Ascending aorta (tissue), 2 donors: Measurements from ENCODE around the gene DHRS3. TPM values are rescaled to one million over a fixed set of nuclear protein-coding genes. Genes with fewer than 3 reads are reported as not detected.

Source experiments
- DNase-seq, 2 donors: peaks; one replicate each; pipeline ENCODE4 v3.0.0-alpha.2; 2019; ENCODE audit warnings: low spot score in 2 of 2
- H3K27ac ChIP-seq, 2 donors: fragments of 200-600 bp; sonication (generic); one replicate each; pipeline ENCODE4 v1.5.1; 2016 to 2017; ENCODE audit warnings: mild to moderate bottlenecking in 1 of 2
- H3K27me3 ChIP-seq: fragments of 200-600 bp; sonication (generic); one replicate; pipeline ENCODE4 v1.5.1; 2017
- H3K36me3 ChIP-seq, 2 donors: fragments of 200-600 bp; sonication (generic); one replicate each; pipeline ENCODE4 v1.5.1; 2016
- H3K4me1 ChIP-seq, 2 donors: fragments of 200-600 bp; sonication (generic); one replicate each; pipeline ENCODE4 v1.5.1; 2016 to 2017; ENCODE audit warnings: mild to moderate bottlenecking in 1 of 2
- H3K4me3 ChIP-seq, 2 donors: fragments of 200-600 bp; sonication (generic); one replicate each; pipeline ENCODE4 v1.5.1; 2016 to 2017; ENCODE audit warnings: mild to moderate bottlenecking in 1 of 2
- H3K9me3 ChIP-seq, 2 donors: fragments of 200-600 bp; sonication (generic); one replicate each; pipeline ENCODE4 v1.5.1; 2016
- intact Hi-C: fragments of 100-400 bp; cut with DNase I; formaldehyde crosslinking; loops from one replicate; pipeline ENCODE4 v1.15.1; 2023
- total RNA-seq: library from RNA; depleted of rRNA; stranded (reverse); fragments of >200 nt; gene quantifications from one replicate; pipeline ENCODE4 v1.1.0, GENCODE V29; 2016
- TF ChIP-seq, protein P1 (sequence below), 3 experiments: fragments of 200-600 bp in 2 of 3; fragments of 450-650 bp in 1 of 3; sonication (generic) in 2 of 3; IDR thresholded peaks; one replicate each; pipeline ENCODE4 v1.5.1; 2016 to 2019; ENCODE audit warnings: antibody characterized with exemption in 3 of 3, mild to moderate bottlenecking in 1 of 3, moderate library complexity in 1 of 3

DHRS3 gene
- total RNA-seq, 1 donor from 2014 or later: 39.4 TPM

DNA sequence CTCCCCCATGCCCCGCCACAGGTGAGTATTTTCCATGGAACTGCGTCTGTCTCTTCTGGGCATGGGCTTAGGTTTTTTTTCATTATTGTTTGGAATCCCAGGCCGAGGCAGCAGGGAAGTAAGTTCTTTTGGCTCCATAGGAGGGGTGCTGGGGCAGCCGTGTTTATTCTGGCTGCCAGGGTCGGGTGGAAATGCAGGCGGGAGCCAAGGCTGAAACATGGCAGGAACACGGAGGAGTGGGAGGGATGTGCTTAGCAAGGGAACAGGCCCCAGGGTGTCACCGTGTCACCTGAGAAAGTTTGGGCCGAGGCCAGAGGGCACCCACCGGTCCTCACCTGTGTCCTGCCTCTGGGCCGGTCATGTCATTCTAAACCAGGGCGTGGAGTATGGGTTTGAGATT, 4.5 kb upstream of the DHRS3 start:
- H3K27me3 ChIP-seq: no peaks in the 10 kb centered on the region
- no peaks in the 10 kb centered on the region for H3K36me3 ChIP-seq
- no peaks in the 10 kb centered on the region for H3K9me3 ChIP-seq
- H3K4me1 ChIP-seq: peaks cover 11 to 37% of the 10 kb centered on the region in 2 donors
- TF ChIP-seq, protein P1, sequence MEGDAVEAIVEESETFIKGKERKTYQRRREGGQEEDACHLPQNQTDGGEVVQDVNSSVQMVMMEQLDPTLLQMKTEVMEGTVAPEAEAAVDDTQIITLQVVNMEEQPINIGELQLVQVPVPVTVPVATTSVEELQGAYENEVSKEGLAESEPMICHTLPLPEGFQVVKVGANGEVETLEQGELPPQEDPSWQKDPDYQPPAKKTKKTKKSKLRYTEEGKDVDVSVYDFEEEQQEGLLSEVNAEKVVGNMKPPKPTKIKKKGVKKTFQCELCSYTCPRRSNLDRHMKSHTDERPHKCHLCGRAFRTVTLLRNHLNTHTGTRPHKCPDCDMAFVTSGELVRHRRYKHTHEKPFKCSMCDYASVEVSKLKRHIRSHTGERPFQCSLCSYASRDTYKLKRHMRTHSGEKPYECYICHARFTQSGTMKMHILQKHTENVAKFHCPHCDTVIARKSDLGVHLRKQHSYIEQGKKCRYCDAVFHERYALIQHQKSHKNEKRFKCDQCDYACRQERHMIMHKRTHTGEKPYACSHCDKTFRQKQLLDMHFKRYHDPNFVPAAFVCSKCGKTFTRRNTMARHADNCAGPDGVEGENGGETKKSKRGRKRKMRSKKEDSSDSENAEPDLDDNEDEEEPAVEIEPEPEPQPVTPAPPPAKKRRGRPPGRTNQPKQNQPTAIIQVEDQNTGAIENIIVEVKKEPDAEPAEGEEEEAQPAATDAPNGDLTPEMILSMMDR (IDR thresholded peaks at IDR 0.05): no peak
- intact Hi-C loops: loop anchor here (2.0 to 5.0 kb wide), 2 partner anchors 36 to 345 kb away; no protein-coding TSS in a partner anchor
- DNase-seq: peak in 1 of 2 donors; percentile 77
- peak overlapping the region; percentile 13 to 31 for H3K4me3 ChIP-seq
- peak overlapping the region; percentile 95 to 96 for H3K27ac ChIP-seq

DNA sequence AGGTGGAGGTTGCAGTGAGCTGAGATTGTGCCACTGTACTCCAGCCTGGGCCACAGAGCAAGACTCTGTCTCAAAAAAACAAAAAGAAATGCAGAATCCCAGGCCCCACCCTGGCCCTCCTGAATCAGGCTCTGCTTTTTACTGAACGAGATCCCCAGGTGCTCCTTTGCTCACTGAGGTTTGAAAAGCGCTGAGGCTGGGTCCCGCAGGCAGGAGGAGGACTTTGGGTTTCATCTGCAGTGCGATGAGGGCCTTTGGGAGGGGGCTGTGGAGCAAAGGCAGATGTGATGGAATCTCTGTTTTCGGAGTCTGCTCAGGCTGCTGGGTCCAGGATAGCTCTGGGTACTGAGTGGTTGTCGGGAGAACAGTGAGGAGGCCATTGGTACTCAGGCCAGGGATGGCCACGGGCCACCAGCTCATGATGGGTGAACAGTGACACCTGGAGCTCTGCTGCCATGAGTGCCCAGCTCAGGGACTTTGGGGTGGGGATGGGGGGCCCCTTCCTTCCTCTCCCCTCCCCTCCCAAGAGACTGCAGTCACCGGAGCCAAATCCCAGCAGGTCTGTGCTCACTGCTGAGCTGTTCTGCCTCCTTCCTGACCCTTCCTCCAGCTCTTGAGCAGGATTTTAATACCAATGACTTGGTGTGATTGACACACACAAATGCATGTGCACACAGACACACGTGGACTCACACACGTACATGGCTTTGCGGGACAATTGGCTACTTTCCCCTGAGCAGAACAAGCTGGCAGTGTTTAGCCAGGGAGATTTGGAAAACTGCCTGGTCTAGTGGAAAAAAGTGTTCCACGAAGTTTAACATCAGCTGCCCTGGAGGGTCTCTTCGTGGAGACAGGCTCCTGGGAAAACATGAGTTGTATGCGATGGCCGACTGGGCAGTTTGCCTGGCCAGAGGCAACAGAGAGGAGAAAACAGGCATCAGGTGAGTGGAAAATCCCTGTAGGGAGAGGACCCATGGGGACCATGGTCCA, 3.6 kb upstream of the DHRS3 start:
- Histone ChIP-seq H3K9me3 (no peaks in the 10 kb centered on the region), H3K27me3 (no peaks in the 10 kb centered on the region), H3K4me1 (peaks cover 11 to 37% of the 10 kb centered on the region in 2 donors), H3K36me3 (no peaks in the 10 kb centered on the region), H3K27ac (peak overlapping the region; percentile 95 to 96), H3K4me3 (peak overlapping the region; percentile 13 to 31)
- intact Hi-C loops: loop anchor here (2.0 to 5.0 kb wide), 3 partner anchors 37 to 344 kb away; no protein-coding TSS in a partner anchor
- TF ChIP-seq, protein P1 (IDR thresholded peaks at IDR 0.05): peak in 1 of 3 experiments; percentile 10
- DNase-seq: peak in 1 of 2 donors; percentile 71

DNA sequence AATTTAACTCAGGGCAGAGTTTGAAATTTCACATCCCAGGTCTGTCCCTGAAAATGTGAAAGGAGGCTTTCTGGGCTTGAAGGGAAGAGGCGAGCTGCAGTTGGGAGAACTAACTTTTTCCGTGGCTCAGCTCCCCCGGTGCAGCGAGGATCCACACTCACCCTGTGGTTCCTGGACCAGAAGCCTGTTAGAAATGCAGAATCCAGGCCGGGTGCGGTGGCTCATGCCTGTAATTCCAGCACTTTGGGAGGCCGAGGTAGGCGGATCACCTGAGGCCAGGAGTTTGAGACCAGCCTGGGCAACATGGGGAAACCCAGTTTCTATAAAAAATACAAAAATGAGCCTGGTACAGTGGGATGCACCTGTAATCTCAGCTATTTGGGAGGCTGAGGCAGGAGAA, 2.9 kb upstream of the DHRS3 start:
- intact Hi-C loops: loop anchor here (1.0 to 5.0 kb wide), 3 partner anchors 214 to 344 kb away; no protein-coding TSS in a partner anchor
- peak overlapping the region; percentile 95 to 96 for H3K27ac ChIP-seq
- TF ChIP-seq, protein P1 (IDR thresholded peaks at IDR 0.05): no peak
- H3K27me3 ChIP-seq: no peaks in the 10 kb centered on the region
- H3K4me1 ChIP-seq: peaks cover 11 to 37% of the 10 kb centered on the region in 2 donors
- no peaks in the 10 kb centered on the region for H3K36me3 ChIP-seq
- H3K9me3 ChIP-seq: no peaks in the 10 kb centered on the region
- H3K4me3 ChIP-seq: peak overlapping the region in 1 of 2 donors; percentile 83
- DNase-seq: no peak

DNA sequence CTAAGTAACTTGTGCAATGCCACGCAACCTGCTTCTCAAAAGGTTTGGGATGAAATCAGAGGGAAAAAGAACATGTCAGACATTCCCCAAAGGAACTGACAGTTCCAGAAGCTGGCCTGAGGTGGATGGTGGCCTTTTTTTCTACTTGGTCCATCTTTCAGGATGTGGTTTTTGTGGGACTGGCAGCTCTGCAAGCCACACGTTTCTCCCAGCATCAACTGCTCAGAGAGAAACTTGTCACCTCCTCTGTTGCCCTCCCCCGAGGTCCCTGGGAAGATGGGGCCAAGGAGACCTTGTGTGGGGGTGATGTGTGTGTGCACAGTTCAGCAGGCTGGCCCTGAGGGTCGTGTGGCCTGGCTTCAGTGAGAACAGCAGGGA, 2.5 kb upstream of the DHRS3 start:
- Histone ChIP-seq H3K27me3 (no peaks in the 10 kb centered on the region), H3K27ac (peak overlapping the region; percentile 95 to 96), H3K4me3 (peak overlapping the region in 1 of 2 donors; percentile 83), H3K9me3 (no peaks in the 10 kb centered on the region), H3K36me3 (no peaks in the 10 kb centered on the region), H3K4me1 (peaks cover 11 to 37% of the 10 kb centered on the region in 2 donors)
- DNase-seq: no peak
- intact Hi-C loops: loop anchor here (1.0 to 5.0 kb wide), 3 partner anchors 213 to 343 kb away; no protein-coding TSS in a partner anchor
- TF ChIP-seq, protein P1 (IDR thresholded peaks at IDR 0.05): no peak

DNA sequence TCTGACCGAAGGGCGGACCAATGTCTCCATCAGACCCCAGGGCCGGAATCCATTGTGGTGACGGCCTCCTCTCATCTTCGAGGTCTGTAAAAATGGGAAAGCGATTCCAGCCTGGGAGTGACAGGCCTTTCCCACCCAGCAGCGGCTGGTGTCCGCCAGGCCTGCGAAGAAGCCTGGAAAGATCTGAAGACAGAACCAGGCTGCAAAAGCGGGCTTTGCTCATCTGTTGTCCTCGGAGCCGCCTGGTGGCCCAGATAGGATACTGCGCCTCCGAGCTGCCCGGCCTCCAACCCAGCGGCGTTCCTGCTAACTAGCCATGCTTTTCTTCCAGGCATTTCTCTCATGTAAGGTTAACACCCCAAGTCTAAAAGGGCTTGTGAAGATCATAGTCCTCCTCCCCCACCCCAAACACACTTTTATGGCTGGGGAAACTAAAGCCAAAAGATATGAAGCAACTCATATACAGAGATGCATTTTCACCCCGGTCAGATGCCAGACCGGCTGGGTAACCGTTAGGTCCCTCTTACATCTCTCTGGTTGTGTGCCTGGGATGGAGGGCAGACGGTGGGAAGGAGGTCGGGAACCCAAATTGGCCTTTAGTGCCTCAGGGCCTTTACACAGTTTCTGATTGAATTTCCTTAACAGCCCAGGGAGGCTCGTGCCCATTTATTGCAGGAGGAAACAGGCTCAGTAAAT, 1.9 kb upstream of the DHRS3 start:
- Histone ChIP-seq H3K36me3 (no peaks in the 10 kb centered on the region), H3K4me1 (peaks cover 11 to 37% of the 10 kb centered on the region in 2 donors), H3K27ac (peak overlapping the region; percentile 95 to 96), H3K27me3 (no peaks in the 10 kb centered on the region), H3K4me3 (peak overlapping the region; percentile 83 to 85), H3K9me3 (no peaks in the 10 kb centered on the region)
- intact Hi-C loops: loop anchor here (1.0 to 5.0 kb wide), 6 partner anchors 80 to 343 kb away; no protein-coding TSS in a partner anchor
- TF ChIP-seq, protein P1 (IDR thresholded peaks at IDR 0.05): peak; percentile 94 to 97 (median 96)
- peak; percentile 58 to 95 for DNase-seq
